PC-3 (cell line): Measurements from ENCODE around the gene FBN3.

Experiments
- EZH2 ChIP-seq: fragments of 300-600 bp; sonication (generic); IDR thresholded peaks from one replicate; pipeline ENCODE4 v1.6.1; 2017; ENCODE audit warnings: antibody characterized with exemption, mild to moderate bottlenecking, low read length; ENCODE audit not compliant: unreplicated experiment
- EZH2phosphoT487 ChIP-seq: fragments of 300-600 bp; sonication (generic); IDR thresholded peaks from 2 replicates; pipeline ENCODE4 v1.6.1; 2018; ENCODE audit warnings: mild to moderate bottlenecking, antibody characterized with exemption, low read length, borderline replicate concordance
- TF ChIP-seq, protein P1 (sequence below): fragments of 300-600 bp; sonication (generic); conservative IDR thresholded peaks from 2 replicates; pipeline ENCODE4 v1.5.1; 2017; ENCODE audit warnings: antibody characterized with exemption, low read depth, mild to moderate bottlenecking, low read length

DNA sequence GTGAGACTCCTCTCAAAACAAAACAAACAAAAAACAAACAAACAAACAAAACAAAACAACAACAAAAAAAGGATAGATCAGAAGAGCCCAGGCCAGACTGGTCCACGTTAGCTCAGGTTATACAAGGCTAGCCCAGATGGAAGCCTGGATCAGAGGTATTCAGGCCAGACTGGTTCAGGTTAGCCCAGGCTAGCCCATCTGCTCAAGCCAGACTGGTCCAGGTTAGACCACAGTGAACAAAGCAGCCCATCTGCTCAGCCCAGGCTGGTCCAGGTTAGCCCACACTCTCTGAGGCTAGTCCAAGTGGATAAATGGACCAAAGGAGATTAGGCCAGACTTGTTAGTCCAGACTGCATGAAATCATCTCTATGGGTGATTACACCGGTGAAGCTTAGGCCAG, 55.7 kb downstream of the FBN3 start:
- TF ChIP-seq EZH2, result no peak
- TF ChIP-seq, protein P1, sequence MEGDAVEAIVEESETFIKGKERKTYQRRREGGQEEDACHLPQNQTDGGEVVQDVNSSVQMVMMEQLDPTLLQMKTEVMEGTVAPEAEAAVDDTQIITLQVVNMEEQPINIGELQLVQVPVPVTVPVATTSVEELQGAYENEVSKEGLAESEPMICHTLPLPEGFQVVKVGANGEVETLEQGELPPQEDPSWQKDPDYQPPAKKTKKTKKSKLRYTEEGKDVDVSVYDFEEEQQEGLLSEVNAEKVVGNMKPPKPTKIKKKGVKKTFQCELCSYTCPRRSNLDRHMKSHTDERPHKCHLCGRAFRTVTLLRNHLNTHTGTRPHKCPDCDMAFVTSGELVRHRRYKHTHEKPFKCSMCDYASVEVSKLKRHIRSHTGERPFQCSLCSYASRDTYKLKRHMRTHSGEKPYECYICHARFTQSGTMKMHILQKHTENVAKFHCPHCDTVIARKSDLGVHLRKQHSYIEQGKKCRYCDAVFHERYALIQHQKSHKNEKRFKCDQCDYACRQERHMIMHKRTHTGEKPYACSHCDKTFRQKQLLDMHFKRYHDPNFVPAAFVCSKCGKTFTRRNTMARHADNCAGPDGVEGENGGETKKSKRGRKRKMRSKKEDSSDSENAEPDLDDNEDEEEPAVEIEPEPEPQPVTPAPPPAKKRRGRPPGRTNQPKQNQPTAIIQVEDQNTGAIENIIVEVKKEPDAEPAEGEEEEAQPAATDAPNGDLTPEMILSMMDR, result no peak
- TF ChIP-seq EZH2phosphoT487, result no peak
